ENCODE results near the gene ADAMTS9.

DNA sequence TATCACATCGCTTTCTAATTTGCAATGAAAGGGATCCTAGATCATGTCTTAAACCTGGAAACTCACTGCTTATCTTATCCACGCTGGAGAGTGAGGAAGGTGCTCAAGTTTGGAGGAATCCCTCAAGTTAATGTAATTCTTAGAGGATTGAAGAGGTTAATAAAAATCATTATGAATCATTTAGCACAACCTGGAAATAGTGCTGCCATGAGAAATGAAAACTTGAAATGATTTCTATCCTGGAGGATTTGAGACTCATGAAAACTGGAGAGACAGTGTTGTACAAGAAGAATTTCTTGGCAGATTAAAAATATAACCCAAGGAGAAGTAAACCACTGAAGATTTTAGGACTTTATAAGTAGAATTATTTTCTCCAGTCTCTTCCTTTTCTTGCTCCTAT is 125.9 kb downstream of the ADAMTS9 start:
- TF ChIP-seq, protein P1, sequence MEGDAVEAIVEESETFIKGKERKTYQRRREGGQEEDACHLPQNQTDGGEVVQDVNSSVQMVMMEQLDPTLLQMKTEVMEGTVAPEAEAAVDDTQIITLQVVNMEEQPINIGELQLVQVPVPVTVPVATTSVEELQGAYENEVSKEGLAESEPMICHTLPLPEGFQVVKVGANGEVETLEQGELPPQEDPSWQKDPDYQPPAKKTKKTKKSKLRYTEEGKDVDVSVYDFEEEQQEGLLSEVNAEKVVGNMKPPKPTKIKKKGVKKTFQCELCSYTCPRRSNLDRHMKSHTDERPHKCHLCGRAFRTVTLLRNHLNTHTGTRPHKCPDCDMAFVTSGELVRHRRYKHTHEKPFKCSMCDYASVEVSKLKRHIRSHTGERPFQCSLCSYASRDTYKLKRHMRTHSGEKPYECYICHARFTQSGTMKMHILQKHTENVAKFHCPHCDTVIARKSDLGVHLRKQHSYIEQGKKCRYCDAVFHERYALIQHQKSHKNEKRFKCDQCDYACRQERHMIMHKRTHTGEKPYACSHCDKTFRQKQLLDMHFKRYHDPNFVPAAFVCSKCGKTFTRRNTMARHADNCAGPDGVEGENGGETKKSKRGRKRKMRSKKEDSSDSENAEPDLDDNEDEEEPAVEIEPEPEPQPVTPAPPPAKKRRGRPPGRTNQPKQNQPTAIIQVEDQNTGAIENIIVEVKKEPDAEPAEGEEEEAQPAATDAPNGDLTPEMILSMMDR (IDR thresholded peaks at IDR 0.05): no peak
- no peak for TF ChIP-seq EZH2 (IDR thresholded peaks at IDR 0.05; ENCODE audit: borderline replicate concordance, insufficient read depth, low read depth, low read length, poor library complexity, severe bottlenecking)

All from B cell (primary cell).